ENCODE results near the gene STRBP. TPM values are rescaled to one million over a fixed set of nuclear protein-coding genes. Genes with fewer than 3 reads are reported as not detected.
A peak's percentile ranks its signal among the peaks of the same experiment; 100 is the strongest.
"Not testable (repeated sequence)": the region's sequence is repeated elsewhere in the genome, so short reads cannot be mapped to it uniquely, and the experiment has no call there.

Gene STRBP
- total and polyA plus RNA-seq, 2 of the 8 experiments (the other 6 are each of a cell fraction or from before 2014, with no cell fraction given), result 29.7 to 105 TPM

GRCh38 chr9:123186029-123186428 is 82.4 kb downstream of the STRBP start:
- not testable (repeated sequence) for FAIRE-seq; H3K4me2 ChIP-seq (ENCODE audit: insufficient read depth in 1 of 2, low read depth in 2 of 2, low read length in 2 of 2)
- CTCF ChIA-PET (ENCODE audit: partially characterized antibody), result interaction anchor here (0.6 to 1.1 kb wide), 5 partner anchors 9 to 1080 kb away, joined by 3 read pairs; no protein-coding TSS in a partner anchor

More at GRCh38 chr9:123186029-123186428, 82.4 kb downstream of the STRBP start:
- H3K56ac ChIP-seq (replicated peaks; ENCODE audit: insufficient read length, low read depth, low read length); H3K27ac ChIP-seq (ENCODE audit: low read depth, low read length); H4K20me1 ChIP-seq (replicated peaks in 1 of 2; ENCODE audit: control insufficient read depth in 1 of 2, insufficient read depth in 2 of 2, low read length in 2 of 2); H2BK20ac ChIP-seq (ENCODE audit: low read length); H2BK5ac ChIP-seq (ENCODE audit: low read depth, low read length); H3K23me2 ChIP-seq (ENCODE audit: low read depth, low read length); H3K4ac ChIP-seq (replicated peaks; ENCODE audit: insufficient read length, low read depth, low read length); H3K14ac ChIP-seq (ENCODE audit: insufficient read length); H4K5ac ChIP-seq (ENCODE audit: insufficient read length, low read depth, low read length); DNase-seq (ENCODE audit: low read depth in 1 of 2, low spot score in 2 of 2); H3K4me3 ChIP-seq (ENCODE audit: extremely low read depth in 1 of 4, insufficient read depth in 2 of 4, low read depth in 3 of 4, low read length in 4 of 4); H3K4me1 ChIP-seq (replicated peaks in 1 of 4; ENCODE audit: control insufficient read depth in 3 of 4, insufficient read depth in 4 of 4, low read length in 3 of 4); H2BK120ac ChIP-seq (replicated peaks; ENCODE audit: low read depth, low read length); H4K8ac ChIP-seq (ENCODE audit: extremely low read depth, insufficient read depth, low read length); H3K36me3 ChIP-seq (ENCODE audit: control insufficient read depth in 2 of 4, insufficient read depth in 4 of 4, low read length in 3 of 4); H4K91ac ChIP-seq (replicated peaks; ENCODE audit: insufficient read length, low read length); H2AFZ ChIP-seq (ENCODE audit: low read length); H3K9ac ChIP-seq (replicated peaks in 1 of 4; ENCODE audit: extremely low read depth in 1 of 4, low read depth in 3 of 4, low read length in 3 of 4); H3K23ac ChIP-seq (ENCODE audit: insufficient read length); H3K18ac ChIP-seq (ENCODE audit: extremely low read depth, low read length); H2BK15ac ChIP-seq (ENCODE audit: low read length); H3K27me3 ChIP-seq (replicated peaks in 1 of 4; ENCODE audit: control insufficient read depth in 3 of 4, extremely low read depth in 1 of 4, insufficient read depth in 3 of 4, low read length in 3 of 4); POLR2A ChIA-PET (ENCODE audit: partially characterized antibody); H3K79me1 ChIP-seq (ENCODE audit: low read depth, low read length); H2BK12ac ChIP-seq (ENCODE audit: low read depth, low read length); H2AK5ac ChIP-seq (ENCODE audit: low read depth, low read length); H3K9me3 ChIP-seq (ENCODE audit: insufficient read depth in 2 of 2, low read depth in 1 of 2, low read length in 1 of 2): not testable (repeated sequence)
- 0 out of 2 replicates have a peak, but pooled peaks have one; percentile 38 for TF ChIP-seq KDM1A (IDR thresholded peaks at IDR 0.05; ENCODE audit: borderline replicate concordance, low read length)
- H3K79me2 ChIP-seq (ENCODE audit: control insufficient read depth in 1 of 2, insufficient read depth in 2 of 2, low read length in 2 of 2), result peaks cover 0 to 40% of the 10 kb centered on the region in 2 experiments; a peak in 2 of 4 replicates
- 100% methylated on average over 2 of the region's 2 CpGs; no CpG with 5 or more reads in 1 of the 2 experiments for WGBS, 2 experiments (ENCODE audit: extremely low coverage in 1 of 2, insufficient coverage in 1 of 2, insufficient read length in 1 of 2, insufficient replicate concordance in 2 of 2, low coverage in 1 of 2, low lambda C conversion rate in 2 of 2, missing lambda C conversion rate in 1 of 2)

All from H1 (cell line).